SKM-1 treated with dmso at 0.1 percent for 144 hours (cell line): Measurements from ENCODE around the gene CACNA1A.
"Not testable (repeated sequence)": the region's sequence is repeated elsewhere in the genome, so short reads cannot be mapped to it uniquely, and the experiment has no call there.

Source experiments
- DNase-seq: peaks from one replicate; lab custom pipeline; 2025; ENCODE audit not compliant: unreplicated experiment; lab: John Stamatoyannopoulos, UW

The CACNA1A gene

DNA sequence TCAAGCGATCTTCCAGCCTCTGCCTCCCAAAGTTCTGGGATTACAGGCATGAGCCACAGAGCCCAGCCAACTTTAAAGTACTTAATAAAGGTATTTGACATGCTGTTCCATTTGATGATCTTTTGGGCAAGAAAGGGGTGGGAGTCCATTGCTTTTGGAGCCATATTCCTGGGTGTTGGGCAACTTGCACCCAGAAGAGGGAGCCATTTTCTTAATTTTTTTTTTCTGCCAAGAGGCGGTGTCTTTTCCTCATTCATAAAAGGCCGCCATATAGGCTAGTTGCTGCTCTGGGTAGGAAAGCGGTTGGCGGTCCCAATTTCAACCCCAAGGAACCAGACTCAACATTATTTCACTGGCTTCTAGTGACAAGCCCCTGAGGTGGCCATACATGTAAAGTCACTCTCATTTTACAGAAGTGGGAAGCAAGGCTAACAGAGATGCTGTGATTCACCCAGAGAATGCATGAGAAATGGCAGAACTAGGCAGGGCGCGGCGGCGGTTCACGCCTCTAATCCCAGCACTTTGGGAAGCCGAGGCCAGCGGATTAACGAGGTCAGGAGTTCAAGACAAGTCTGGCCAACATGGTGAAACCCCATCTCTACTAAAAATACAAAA lies 139.6 kb downstream of the CACNA1A start:
- DNase-seq: no peak

GRCh38 chr19:13363954-13364353 lies 142.3 kb downstream of the CACNA1A start:
- DNase-seq: no peak

DNA sequence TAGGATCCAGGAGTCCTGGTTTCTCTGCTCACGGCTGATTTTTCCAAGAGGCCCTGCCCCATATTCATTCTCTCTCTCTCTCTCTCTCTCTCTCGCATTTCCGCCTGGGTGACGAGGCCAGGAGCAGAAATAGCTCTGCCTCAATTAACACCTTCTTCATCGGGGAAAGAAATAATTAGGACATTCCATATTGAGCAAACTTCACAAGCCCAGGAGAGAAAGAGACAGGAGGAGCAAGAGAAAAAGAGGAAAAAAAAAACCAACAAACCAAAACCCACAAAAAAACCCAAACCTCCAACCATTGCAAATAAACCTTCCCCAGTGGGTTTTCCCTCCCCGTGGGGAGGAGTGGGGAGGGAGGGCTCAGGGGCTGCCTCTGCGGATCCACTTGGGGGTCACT lies 143.0 kb downstream of the CACNA1A start:
- no peak for DNase-seq

DNA sequence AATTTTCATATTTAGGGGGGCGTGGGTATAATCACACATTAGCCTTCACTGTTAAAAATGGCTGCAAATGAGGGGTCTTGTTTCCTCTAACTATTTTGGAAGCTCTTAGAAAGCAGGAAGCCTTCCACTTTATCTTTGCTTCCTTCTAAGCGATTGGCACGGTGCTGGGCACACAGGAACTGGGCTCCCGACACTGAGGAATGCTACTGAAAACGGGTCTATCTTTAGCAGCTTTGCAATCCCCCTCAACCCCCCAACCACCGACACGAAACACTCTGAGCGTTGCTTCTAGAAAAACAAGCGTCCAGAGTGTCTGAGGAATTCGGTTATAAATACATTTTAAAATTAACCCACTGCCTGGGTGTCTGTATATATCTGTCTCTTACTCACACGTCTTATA lies 143.6 kb downstream of the CACNA1A start:
- no peak for DNase-seq

DNA sequence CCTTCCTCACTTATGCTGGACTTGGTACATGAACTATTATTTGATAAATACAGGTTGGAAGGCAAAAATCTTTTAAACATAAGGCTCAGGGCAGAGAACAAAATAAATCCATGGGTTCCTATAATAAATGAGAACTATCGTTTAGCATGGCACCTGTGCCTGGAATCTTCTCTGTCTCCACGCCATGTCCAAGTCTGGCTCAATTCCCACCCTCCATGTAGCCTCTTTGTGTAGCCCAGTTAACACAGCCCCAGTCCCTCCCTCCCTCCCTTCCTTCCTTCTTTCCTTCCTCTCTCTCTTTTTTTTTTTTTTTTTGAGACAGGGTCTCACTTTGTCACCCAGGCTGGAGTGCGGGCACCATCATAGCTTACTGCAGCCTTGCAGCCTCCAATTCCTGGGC lies 144.6 kb downstream of the CACNA1A start:
- not testable (repeated sequence) for DNase-seq

GRCh38 chr19:13356686-13357280 lies 149.5 kb downstream of the CACNA1A start:
- no peak for DNase-seq

GRCh38 chr19:13356185-13356584 lies 150.1 kb downstream of the CACNA1A start:
- no peak for DNase-seq

DNA sequence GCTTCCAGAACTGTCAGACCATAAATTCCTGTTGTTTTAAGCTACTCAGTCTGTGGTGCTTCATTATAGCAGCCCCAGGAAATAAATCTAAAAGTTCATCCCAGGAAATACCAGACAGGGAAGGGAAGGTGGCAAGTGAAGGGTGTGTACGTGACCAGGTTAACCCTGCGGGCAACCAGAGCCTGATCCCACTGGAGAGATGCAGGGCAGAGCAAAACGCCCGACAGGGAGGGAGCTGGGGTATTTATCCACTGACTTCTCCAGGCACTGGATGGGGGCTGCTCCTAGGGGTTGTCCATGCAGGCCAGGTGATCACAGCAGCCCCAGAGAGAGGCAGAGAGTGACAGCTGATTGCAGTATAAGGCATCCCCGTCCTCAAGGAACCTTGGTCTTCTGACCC lies 150.9 kb downstream of the CACNA1A start:
- no peak for DNase-seq

- no peak for DNase-seq
These were observed 152.7 kb downstream of the CACNA1A start for GRCh38 chr19:13353625-13354024.

DNA sequence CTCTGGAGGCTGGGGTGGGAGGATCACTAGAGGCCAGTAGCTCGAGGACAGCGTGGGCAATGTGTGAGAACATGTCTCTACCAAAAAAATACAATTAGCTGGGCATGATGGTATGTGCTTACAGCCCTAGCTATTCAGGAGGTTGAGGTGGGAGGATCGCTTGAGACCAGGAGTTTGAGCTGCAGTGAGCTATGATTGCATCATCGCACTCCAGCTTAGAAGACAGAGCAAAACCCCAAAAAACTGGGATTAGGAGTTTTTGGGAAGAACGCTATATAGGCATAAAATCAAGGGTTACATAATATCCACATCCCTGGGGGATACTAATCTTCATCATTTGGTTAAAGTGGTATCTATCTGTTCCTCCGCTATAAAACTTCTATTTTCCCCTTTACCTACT lies 155.5 kb downstream of the CACNA1A start:
- DNase-seq: no peak

- DNase-seq: no peak
These were observed 156.2 kb downstream of the CACNA1A start for GRCh38 chr19:13350072-13350471.

- no peak for DNase-seq
These were observed 158.9 kb downstream of the CACNA1A start for GRCh38 chr19:13347367-13347766.

DNA sequence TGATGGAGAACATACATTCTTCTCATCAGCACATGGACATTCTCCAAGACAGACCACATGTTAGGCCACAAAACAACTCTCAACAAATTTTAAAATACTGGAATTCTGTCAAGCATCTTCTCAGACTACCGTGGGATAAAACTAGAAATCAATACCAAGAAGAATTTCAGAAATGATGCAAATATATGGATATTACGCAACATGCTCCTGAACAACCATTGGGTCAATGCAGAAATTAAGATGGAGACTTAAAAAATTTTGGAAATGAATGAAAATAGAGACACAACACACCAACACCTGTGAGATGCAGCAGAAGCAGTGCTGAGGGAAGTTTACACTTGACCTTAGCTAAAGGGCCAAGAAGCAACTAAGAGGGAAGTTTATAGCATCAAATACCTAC lies 162.8 kb downstream of the CACNA1A start:
- no peak for DNase-seq

GRCh38 chr19:13342672-13343071 lies 163.6 kb downstream of the CACNA1A start:
- no peak for DNase-seq

DNA sequence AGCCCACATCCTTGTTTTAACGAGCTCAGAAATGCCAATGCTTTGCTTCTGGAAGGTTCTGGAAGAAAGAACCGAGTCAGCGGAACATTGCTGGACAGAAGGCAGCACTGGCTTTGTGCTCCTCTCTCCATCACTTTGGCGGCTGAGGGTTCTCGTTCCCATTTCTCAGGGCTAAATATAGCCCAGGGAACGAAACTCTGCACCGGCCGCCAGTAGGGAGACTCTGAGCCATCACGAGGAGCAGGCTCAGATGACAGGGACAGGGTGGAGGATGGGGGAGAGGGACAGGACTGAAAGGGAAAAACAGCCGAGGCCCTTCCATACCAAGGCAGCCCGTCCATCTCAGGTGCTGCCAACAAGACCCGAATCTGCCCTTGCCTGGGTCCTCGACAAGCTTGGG lies 166.4 kb downstream of the CACNA1A start:
- DNase-seq: no peak

- no peak for DNase-seq
These were observed 169.1 kb downstream of the CACNA1A start for GRCh38 chr19:13337181-13337580.

DNA sequence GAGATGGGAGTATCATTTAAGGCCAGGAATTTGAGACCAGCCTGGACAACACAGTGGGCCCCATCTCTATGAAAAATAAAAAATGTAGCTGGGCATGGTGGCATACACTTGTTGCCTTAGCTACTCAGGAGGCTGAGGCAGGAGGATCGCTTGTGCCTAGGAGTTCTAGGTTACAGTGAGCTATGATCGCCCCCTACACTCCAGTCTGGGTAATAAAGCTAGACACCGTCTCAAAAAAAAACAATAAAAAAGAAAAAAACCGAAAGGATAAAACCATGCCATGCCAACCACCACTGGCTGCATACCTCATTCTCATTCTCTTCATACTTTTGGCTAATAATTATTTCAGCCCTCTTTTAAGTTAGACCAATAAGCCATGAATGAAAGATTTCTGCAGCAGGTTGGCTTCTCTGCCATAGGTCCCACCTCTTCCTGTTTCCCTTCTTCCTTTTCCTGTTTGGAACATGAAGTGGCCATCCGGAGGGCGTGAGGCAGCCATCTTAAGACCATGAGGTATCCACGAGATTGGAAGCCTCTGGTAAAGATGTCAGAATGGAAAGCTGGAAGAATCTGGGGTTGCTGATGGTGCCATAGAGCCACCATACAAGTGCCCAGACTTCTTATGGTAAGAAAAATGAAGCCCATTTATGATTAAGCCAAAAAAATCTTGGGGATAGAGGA lies 171.3 kb downstream of the CACNA1A start:
- no peak for DNase-seq

DNA sequence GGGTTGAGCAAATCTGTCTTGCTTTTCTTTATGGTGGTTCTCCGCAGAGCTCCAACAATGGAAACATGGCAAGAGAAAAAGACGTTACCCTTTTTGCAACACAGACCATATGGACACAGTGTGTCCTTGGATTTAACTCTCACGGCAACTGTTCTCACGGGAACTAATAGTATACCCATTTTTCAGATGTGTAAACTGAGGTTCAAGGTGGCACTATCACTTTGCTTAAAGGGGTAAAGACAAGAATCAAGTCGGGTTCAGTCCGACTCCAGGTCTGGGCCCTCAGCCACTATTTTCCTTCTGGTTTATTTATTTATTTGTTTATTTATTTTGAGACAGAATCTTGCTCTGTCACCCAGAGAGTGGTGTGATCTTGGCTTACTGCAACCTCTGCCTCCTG lies 176.0 kb downstream of the CACNA1A start:
- DNase-seq: no peak

DNA sequence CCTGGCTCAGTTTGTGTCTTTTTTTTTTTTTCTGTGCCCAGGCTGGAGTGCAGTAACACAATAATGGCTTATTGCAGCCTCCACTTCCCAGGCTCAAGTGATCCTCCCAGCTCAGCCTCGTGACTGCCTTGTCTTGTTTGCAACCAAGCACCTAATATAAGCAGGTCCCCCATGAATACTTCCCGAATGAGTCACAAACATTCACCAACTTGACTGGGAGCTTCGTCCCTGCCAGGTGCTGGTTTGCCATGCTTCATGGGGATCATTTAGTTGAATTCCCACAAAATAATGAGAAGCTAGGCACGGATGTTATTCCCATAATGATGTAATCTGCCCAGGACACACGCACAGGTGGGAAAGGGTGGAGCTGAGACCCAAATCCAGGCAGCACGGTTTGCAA lies 176.5 kb downstream of the CACNA1A start:
- DNase-seq: no peak

- DNase-seq: no peak
These were observed 178.0 kb downstream of the CACNA1A start for GRCh38 chr19:13328241-13328640.

DNA sequence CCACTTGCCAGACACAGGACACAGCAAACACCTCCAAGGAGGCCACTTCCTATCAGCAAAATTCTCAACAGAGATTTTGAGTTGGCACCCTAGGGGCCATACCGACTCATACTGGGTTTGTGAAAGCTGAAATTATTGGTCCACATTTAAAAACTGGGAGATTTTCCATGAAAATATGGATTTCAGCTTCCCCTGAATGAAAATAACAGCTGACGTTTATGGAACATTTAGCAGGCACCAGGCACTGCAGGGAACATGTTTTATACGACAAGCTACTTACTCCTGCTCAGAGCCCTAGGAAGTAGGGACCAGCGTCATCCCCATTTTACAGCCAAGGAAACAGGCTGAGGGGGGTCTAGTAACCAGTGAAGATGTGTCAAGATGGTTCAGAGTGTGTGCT lies 186.8 kb downstream of the CACNA1A start:
- no peak for DNase-seq

- no peak for DNase-seq
These were observed 188.1 kb downstream of the CACNA1A start for GRCh38 chr19:13318190-13318589.

DNA sequence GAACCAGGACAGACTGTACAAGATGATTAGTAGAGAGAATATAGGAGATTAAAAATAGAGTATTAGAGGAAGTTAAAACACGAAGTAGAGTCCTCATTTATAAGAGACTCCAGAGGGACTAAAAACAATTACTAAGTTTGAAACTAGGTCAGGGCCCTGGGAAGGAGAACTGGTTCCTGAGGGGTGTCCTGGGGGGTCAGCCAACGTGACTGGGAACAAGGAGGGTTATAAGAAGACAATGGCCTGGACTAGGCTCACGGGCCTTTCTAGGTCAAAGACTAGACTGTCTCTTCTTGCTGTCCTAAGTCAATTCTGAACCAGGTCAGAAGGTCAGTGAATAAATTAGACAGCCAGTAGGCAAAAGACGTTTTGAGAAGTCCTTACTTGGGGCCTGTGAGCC lies 190.8 kb downstream of the CACNA1A start:
- no peak for DNase-seq
